Body of pancreas (tissue), 4 donors: Measurements from ENCODE around the gene UBE2G2. TPM values are rescaled to one million over a fixed set of nuclear protein-coding genes. Genes with fewer than 3 reads are reported as not detected.

Source experiments
- ATAC-seq: fragments of 150-250 bp; one replicate; pipeline ENCODE4 v1.9.1; 2016
- DNase-seq, 4 donors: peaks; one replicate each; pipeline ENCODE4 v3.0.0-alpha.2; 2019
- H3K27ac ChIP-seq, 4 donors: fragments of 200-600 bp; sonication (generic); 1 replicate in 3 of 4; 2 replicates in 1 of 4; pipeline versions ENCODE4 v1.5.1 to v1.6.1; 2016 to 2019; ENCODE audit warnings: mild to moderate bottlenecking in 1 of 4, mixed read lengths in 1 of 4, moderate library complexity in 1 of 4
- H3K27me3 ChIP-seq, 2 donors: fragments of 200-600 bp; sonication (generic); one replicate each; pipeline ENCODE4 v1.6.0; 2016; ENCODE audit warnings: mild to moderate bottlenecking in 1 of 2
- H3K36me3 ChIP-seq, 2 donors: fragments of 200-600 bp; sonication (generic); replicated peaks in 1 of 2; 2 replicates each; pipeline ENCODE4 v1.5.1; 2016; ENCODE audit warnings: low read depth in 2 of 2; ENCODE audit not compliant: insufficient read depth in 1 of 2
- H3K4me1 ChIP-seq: fragments of 200-600 bp; sonication (generic); one replicate; pipeline ENCODE4 v1.6.0; 2016
- H3K4me3 ChIP-seq, 2 donors: fragments of 200-600 bp; sonication (generic); 1 replicate in 1 of 2; 2 replicates in 1 of 2; pipeline ENCODE4 v1.5.1; 2016 to 2019
- H3K9me3 ChIP-seq, 3 donors: fragments of 200-600 bp; sonication (generic); 1 replicate in 2 of 3; 2 replicates in 1 of 3; pipeline ENCODE4 v1.5.1; 2016
- CTCF ChIP-seq, 7 experiments: fragments of 450-650 bp in 4 of 7; fragments of 200-600 bp in 3 of 7; sonication (generic) in 3 of 7; IDR thresholded peaks; one replicate each; pipeline ENCODE4 v1.5.1; 2016 to 2019; ENCODE audit warnings: antibody characterized with exemption in 7 of 7
- POLR2A ChIP-seq, 3 donors: fragments of 450-650 bp; IDR thresholded peaks; one replicate each; pipeline ENCODE4 v1.6.1; 2016; ENCODE audit warnings: antibody characterized with exemption in 3 of 3, mild to moderate bottlenecking in 2 of 3
- WGBS, 2 donors: methylation state at CpG; one replicate each; pipeline ENCODE4 v1.1.5; 2017; 5-methylcytosine and 5-hydroxymethylcytosine counted together
- intact Hi-C: fragments of 100-400 bp; cut with DNase I; formaldehyde crosslinking; loops from one replicate; pipeline ENCODE4 v1.15.1; 2023
- total RNA-seq, 2 donors: library from RNA; depleted of rRNA; stranded (reverse); fragments of >200 nt; gene quantifications; one replicate each; pipeline ENCODE4 v1.1.0, GENCODE V29; 2016

UBE2G2 gene
- total RNA-seq, 2 donors from 2014 or later: 61.7 to 64.3 TPM

- TF ChIP-seq CTCF (IDR thresholded peaks at IDR 0.05): peak in 2 of 7 experiments; percentile 13 to 22
- no peak for TF ChIP-seq POLR2A (IDR thresholded peaks at IDR 0.05)
- Histone ChIP-seq H3K4me3 (no peak overlapping the region), H3K27ac (no peak overlapping the region), H3K27me3 (peaks cover 0 to 3% of the 10 kb centered on the region in 2 donors), H3K9me3 (no peaks in the 10 kb centered on the region), H3K36me3 (peaks cover 0 to 8% of the 10 kb centered on the region in 2 donors), H3K4me1 (peaks cover 22% of the 10 kb centered on the region)
- ATAC-seq (peak; percentile 58), DNase-seq (peak; percentile 26 to 57 (median 48))
- 14 to 33% methylated on average over 4 to 34 of the region's 34 CpGs for WGBS, 2 donors
- intact Hi-C loops: no loop called here
Observed at GRCh38 chr21:44845418-44846223, 44.0 kb upstream of the UBE2G2 start.

GRCh38 chr21:44844256-44844655 is 42.6 kb upstream of the UBE2G2 start:
- no peak for DNase-seq
- no peaks in the 10 kb centered on the region for H3K9me3 ChIP-seq
- H3K27ac ChIP-seq: no peak overlapping the region
- ATAC-seq: no peak
- no peak for TF ChIP-seq CTCF (IDR thresholded peaks at IDR 0.05)
- intact Hi-C loops: no loop called here
- H3K4me3 ChIP-seq: no peak overlapping the region
- 53 to 67% methylated on average over 14 to 16 of the region's 16 CpGs for WGBS, 2 donors
- no peaks in the 10 kb centered on the region for H3K36me3 ChIP-seq
- H3K27me3 ChIP-seq: peaks cover 0 to 3% of the 10 kb centered on the region in 2 donors
- peaks cover 21% of the 10 kb centered on the region for H3K4me1 ChIP-seq

- 58 to 75% methylated on average over 16 to 23 of the region's 23 CpGs for WGBS, 2 donors
- no peak for DNase-seq
Observed at GRCh38 chr21:44842721-44843445, 41.3 kb upstream of the UBE2G2 start.

GRCh38 chr21:44842087-44842486 is 40.5 kb upstream of the UBE2G2 start:
- DNase-seq (no peak), ATAC-seq (no peak)
- TF ChIP-seq CTCF (IDR thresholded peaks at IDR 0.05): no peak
- TF ChIP-seq POLR2A (IDR thresholded peaks at IDR 0.05): no peak
- H3K27ac ChIP-seq: no peak overlapping the region
- peaks cover 0 to 3% of the 10 kb centered on the region in 2 donors for H3K27me3 ChIP-seq
- intact Hi-C loops: no loop called here
- H3K4me3 ChIP-seq: no peak overlapping the region
- H3K4me1 ChIP-seq: peaks cover 17% of the 10 kb centered on the region
- WGBS, 2 donors: 74 to 75% methylated on average over 10 of the region's 10 CpGs
- no peaks in the 10 kb centered on the region for H3K36me3 ChIP-seq
- no peaks in the 10 kb centered on the region for H3K9me3 ChIP-seq

More at GRCh38 chr21:44842721-44843445, 41.3 kb upstream of the UBE2G2 start:
- TF ChIP-seq CTCF (IDR thresholded peaks at IDR 0.05) (no peak), POLR2A (IDR thresholded peaks at IDR 0.05) (no peak)
- H3K27me3 ChIP-seq: peaks cover 0 to 3% of the 10 kb centered on the region in 2 donors
- no peak overlapping the region for H3K4me3 ChIP-seq
- no peak overlapping the region for H3K27ac ChIP-seq
- ATAC-seq: no peak
- intact Hi-C loops: no loop called here
- H3K4me1 ChIP-seq: peaks cover 17% of the 10 kb centered on the region
- H3K9me3 ChIP-seq: no peaks in the 10 kb centered on the region
- no peaks in the 10 kb centered on the region for H3K36me3 ChIP-seq
